Measurements from ENCODE around the gene PAX7. TPM values are rescaled to one million over a fixed set of nuclear protein-coding genes. Genes with fewer than 3 reads are reported as not detected.

The PAX7 gene
- total and polyA plus RNA-seq, 2 donors (not counting 1 experiment from before 2014, with no cell fraction given), result not detected

DNA sequence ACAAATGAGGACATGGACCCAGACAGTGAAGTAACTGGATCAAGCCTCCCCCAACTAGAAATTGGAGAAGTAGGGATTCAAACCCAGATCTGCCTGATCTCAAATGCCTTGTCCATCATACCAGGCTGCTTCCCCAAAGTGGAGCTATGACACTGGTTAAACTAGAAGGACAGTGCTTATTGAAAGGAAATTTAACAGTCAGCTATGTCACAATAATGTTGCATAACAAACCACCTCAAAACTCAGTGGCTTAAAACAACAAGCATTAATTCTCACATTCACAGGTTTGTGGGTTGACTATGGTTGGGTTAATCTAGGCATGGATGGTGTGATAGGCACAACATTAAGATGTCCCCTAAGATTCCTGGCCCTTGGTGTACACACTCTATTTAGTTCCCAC, 121.8 kb downstream of the PAX7 start:
- Histone ChIP-seq H2AFZ (ENCODE audit: insufficient read depth, low read depth, low read length, poor library complexity, severe bottlenecking) (no peak overlapping the region), H3K9ac (ENCODE audit: low read length) (no peak overlapping the region), H3K36me3 (replicated peaks in 1 of 2; ENCODE audit: control extremely low read depth in 1 of 2, control insufficient read depth in 1 of 2, extremely low read depth in 1 of 2, insufficient read depth in 2 of 2, low read length in 1 of 2) (no peaks in the 10 kb centered on the region), H3K4me3 (ENCODE audit: control extremely low read depth in 1 of 5, extremely low read depth in 1 of 5, insufficient read depth in 1 of 5, low read depth in 2 of 5, low read length in 4 of 5) (no peak overlapping the region), H3K4me2 (replicated peaks; ENCODE audit: low read depth, low read length, poor library complexity, severe bottlenecking) (no peak overlapping the region), H4K20me1 (ENCODE audit: control insufficient read depth, insufficient read depth, low read length, poor library complexity, severe bottlenecking) (no peaks in the 10 kb centered on the region), H3K79me2 (ENCODE audit: control insufficient read depth, insufficient read depth, low read length) (no peaks in the 10 kb centered on the region), H3K27ac (ENCODE audit: low read length in 2 of 2) (no peak overlapping the region), H3K9me3 (ENCODE audit: control extremely low read depth in 1 of 3, control insufficient read depth in 2 of 3, insufficient read depth in 1 of 3, low read length in 2 of 3) (peaks cover 1 to 19% (median 8%) of the 10 kb centered on the region in 3 donors), H3K27me3 (replicated peaks in 1 of 4; ENCODE audit: control extremely low read depth in 1 of 4, control insufficient read depth in 3 of 4, insufficient read depth in 4 of 4, low read length in 3 of 4) (peaks cover 0 to 10% (median 1%) of the 10 kb centered on the region in 4 experiments), H3K4me1 (ENCODE audit: control insufficient read depth in 2 of 2, insufficient read depth in 2 of 2, low read length in 2 of 2) (no peaks in the 10 kb centered on the region)
- Mint-ChIP-seq H3K9me3 (ENCODE audit: insufficient read depth) (peaks cover 4% of the 10 kb centered on the region), H3K27me3 (peaks cover 18% of the 10 kb centered on the region), H3K27ac (no peak overlapping the region), H3K4me1 (no peaks in the 10 kb centered on the region), H3K4me3 (no peak overlapping the region)
- TF ChIP-seq, protein P1, sequence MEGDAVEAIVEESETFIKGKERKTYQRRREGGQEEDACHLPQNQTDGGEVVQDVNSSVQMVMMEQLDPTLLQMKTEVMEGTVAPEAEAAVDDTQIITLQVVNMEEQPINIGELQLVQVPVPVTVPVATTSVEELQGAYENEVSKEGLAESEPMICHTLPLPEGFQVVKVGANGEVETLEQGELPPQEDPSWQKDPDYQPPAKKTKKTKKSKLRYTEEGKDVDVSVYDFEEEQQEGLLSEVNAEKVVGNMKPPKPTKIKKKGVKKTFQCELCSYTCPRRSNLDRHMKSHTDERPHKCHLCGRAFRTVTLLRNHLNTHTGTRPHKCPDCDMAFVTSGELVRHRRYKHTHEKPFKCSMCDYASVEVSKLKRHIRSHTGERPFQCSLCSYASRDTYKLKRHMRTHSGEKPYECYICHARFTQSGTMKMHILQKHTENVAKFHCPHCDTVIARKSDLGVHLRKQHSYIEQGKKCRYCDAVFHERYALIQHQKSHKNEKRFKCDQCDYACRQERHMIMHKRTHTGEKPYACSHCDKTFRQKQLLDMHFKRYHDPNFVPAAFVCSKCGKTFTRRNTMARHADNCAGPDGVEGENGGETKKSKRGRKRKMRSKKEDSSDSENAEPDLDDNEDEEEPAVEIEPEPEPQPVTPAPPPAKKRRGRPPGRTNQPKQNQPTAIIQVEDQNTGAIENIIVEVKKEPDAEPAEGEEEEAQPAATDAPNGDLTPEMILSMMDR (IDR thresholded peaks at IDR 0.05), result no peak
- DNase-seq (no peak), ATAC-seq (ENCODE audit: low read depth) (no peak)
- ChIA-PET POLR2A (no interaction called here), CTCF (no interaction called here)
- intact Hi-C loops (cut with micrococcal nuclease), result no loop called here

DNA sequence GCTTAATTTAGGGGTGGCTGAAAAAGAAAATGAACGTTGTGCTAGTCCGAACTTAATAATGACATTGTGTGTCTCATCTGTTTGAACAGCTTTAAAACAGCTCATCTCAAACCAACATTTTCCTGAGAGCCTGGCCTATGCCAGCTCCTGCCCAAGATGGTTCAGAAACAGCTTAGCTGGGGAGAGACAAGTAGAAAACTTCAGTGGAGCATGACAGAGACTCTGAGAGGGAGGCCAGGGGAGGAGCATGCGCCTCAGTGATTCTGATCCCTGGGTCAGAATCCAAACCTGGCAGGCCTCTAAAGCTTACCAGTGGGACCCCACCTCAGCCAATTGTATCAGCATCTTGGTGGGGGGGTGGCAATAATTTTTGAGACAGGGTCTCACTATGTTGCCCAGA, 129.5 kb downstream of the PAX7 start:
- Histone ChIP-seq H2AFZ (ENCODE audit: insufficient read depth, low read depth, low read length, poor library complexity, severe bottlenecking) (no peak overlapping the region), H3K27ac (ENCODE audit: low read length in 2 of 2) (no peak overlapping the region), H3K4me3 (ENCODE audit: control extremely low read depth in 1 of 5, extremely low read depth in 1 of 5, insufficient read depth in 1 of 5, low read depth in 2 of 5, low read length in 4 of 5) (no peak overlapping the region), H3K27me3 (replicated peaks in 1 of 4; ENCODE audit: control extremely low read depth in 1 of 4, control insufficient read depth in 3 of 4, insufficient read depth in 4 of 4, low read length in 3 of 4) (peaks cover 0 to 6% (median 1%) of the 10 kb centered on the region in 4 experiments), H4K20me1 (ENCODE audit: control insufficient read depth, insufficient read depth, low read length, poor library complexity, severe bottlenecking) (no peaks in the 10 kb centered on the region), H3K9me3 (ENCODE audit: control extremely low read depth in 1 of 3, control insufficient read depth in 2 of 3, insufficient read depth in 1 of 3, low read length in 2 of 3) (peaks cover 0 to 15% (median 1%) of the 10 kb centered on the region in 3 donors), H3K9ac (ENCODE audit: low read length) (no peak overlapping the region), H3K79me2 (ENCODE audit: control insufficient read depth, insufficient read depth, low read length) (no peaks in the 10 kb centered on the region), H3K36me3 (replicated peaks in 1 of 2; ENCODE audit: control extremely low read depth in 1 of 2, control insufficient read depth in 1 of 2, extremely low read depth in 1 of 2, insufficient read depth in 2 of 2, low read length in 1 of 2) (no peaks in the 10 kb centered on the region), H3K4me1 (ENCODE audit: control insufficient read depth in 2 of 2, insufficient read depth in 2 of 2, low read length in 2 of 2) (no peaks in the 10 kb centered on the region), H3K4me2 (replicated peaks; ENCODE audit: low read depth, low read length, poor library complexity, severe bottlenecking) (no peak overlapping the region)
- H3K9me3 Mint-ChIP-seq (ENCODE audit: insufficient read depth), result no peaks in the 10 kb centered on the region
- no peak overlapping the region for H3K4me3 Mint-ChIP-seq
- intact Hi-C loops (cut with micrococcal nuclease), result no loop called here
- ATAC-seq (ENCODE audit: low read depth) (no peak), DNase-seq (no peak)
- 83% methylated on average over 1 of the region's 3 CpGs for WGBS (ENCODE audit: insufficient coverage)
- no peaks in the 10 kb centered on the region for H3K4me1 Mint-ChIP-seq
- CTCF ChIA-PET, result no interaction called here
- POLR2A ChIA-PET, result no interaction called here
- peaks cover 23% of the 10 kb centered on the region for H3K27me3 Mint-ChIP-seq
- no peak for TF ChIP-seq EZH2 (IDR thresholded peaks at IDR 0.05; ENCODE audit: borderline replicate concordance, insufficient read depth, low read depth, low read length, poor library complexity, severe bottlenecking)
- TF ChIP-seq, protein P1 (IDR thresholded peaks at IDR 0.05), result no peak
- H3K27ac Mint-ChIP-seq, result no peak overlapping the region

All from B cell (primary cell).